ENCODE data around the gene RBM28. TPM values are rescaled to one million over a fixed set of nuclear protein-coding genes. Genes with fewer than 3 reads are reported as not detected.

The RBM28 gene
- total and polyA plus RNA-seq, 10 of the 15 experiments (the other 5 are each of a cell fraction or from before 2014, with no cell fraction given): 14.3 to 50.4 (median 32.8) TPM

DNA sequence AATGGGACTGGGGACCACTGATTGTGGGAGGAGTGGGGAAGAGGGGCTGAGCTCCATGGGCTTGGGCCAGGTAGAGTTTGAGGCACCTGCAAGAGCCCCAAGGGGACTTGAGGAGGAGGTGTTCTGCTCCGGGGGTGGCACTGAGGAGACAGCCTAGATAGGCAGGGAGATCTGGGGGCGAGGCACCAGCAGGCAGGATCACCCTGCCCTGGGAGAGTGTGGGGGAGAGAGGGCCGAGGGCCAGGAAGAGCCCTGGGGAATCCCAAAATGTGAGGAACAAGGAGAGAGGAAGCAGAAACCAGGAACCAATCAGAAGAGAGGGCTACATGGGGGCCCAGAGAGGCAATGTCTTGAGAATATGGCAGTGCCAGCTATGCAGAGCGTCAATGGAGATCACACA is 68.0 kb downstream of the RBM28 start:
- FAIRE-seq: no peak
- intact Hi-C loops (cut with micrococcal nuclease; ENCODE audit: unreplicated experiment): no loop called here
- no peak overlapping the region for H3K4me3 ChIP-seq
- no peak for DNase-seq (ENCODE audit: low read depth, low spot score)
- RAD21 ChIA-PET (ENCODE audit: unreplicated experiment): no interaction called here
- H3K36me3 ChIP-seq (ENCODE audit: control insufficient read depth in 2 of 2, insufficient read depth in 2 of 2, low read length in 1 of 2): no peaks in the 10 kb centered on the region
- CTCF ChIA-PET: interaction anchor here (1.4 kb wide), 1 partner anchor 67 kb away, joined by 3 read pairs; no protein-coding TSS in a partner anchor
- no peak overlapping the region for H2AFZ ChIP-seq (ENCODE audit: control insufficient read depth, low read depth, low read length)
- H3K9ac ChIP-seq (ENCODE audit: control insufficient read depth, insufficient read depth, low read length): no peak overlapping the region
- no peaks in the 10 kb centered on the region; a peak in 2 of 4 replicates for H3K27me3 ChIP-seq (replicated peaks in 1 of 2; ENCODE audit: control insufficient read depth in 2 of 2, insufficient read depth in 2 of 2, low read length in 1 of 2)
- H4K20me1 ChIP-seq (ENCODE audit: control insufficient read depth, insufficient read depth): no peaks in the 10 kb centered on the region
- peaks cover 2% of the 10 kb centered on the region; the same call in 1 of the 3 replicates for H3K9me3 ChIP-seq (replicated peaks; ENCODE audit: control insufficient read depth, insufficient read depth, low read length)
- no peak for ATAC-seq
- WGBS (ENCODE audit: insufficient coverage, insufficient replicate concordance, low lambda C conversion rate, missing lambda C conversion rate): 17% methylated on average over 4 of the region's 4 CpGs
- no peaks in the 10 kb centered on the region for H3K79me2 ChIP-seq (ENCODE audit: control insufficient read depth, insufficient read depth, low read length)
- in situ Hi-C loops (cut with MboI): no loop called here
- TF ChIP-seq, protein P1, sequence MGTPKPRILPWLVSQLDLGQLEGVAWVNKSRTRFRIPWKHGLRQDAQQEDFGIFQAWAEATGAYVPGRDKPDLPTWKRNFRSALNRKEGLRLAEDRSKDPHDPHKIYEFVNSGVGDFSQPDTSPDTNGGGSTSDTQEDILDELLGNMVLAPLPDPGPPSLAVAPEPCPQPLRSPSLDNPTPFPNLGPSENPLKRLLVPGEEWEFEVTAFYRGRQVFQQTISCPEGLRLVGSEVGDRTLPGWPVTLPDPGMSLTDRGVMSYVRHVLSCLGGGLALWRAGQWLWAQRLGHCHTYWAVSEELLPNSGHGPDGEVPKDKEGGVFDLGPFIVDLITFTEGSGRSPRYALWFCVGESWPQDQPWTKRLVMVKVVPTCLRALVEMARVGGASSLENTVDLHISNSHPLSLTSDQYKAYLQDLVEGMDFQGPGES (IDR thresholded peaks at IDR 0.05): no peak
- TF ChIP-seq, protein P2, sequence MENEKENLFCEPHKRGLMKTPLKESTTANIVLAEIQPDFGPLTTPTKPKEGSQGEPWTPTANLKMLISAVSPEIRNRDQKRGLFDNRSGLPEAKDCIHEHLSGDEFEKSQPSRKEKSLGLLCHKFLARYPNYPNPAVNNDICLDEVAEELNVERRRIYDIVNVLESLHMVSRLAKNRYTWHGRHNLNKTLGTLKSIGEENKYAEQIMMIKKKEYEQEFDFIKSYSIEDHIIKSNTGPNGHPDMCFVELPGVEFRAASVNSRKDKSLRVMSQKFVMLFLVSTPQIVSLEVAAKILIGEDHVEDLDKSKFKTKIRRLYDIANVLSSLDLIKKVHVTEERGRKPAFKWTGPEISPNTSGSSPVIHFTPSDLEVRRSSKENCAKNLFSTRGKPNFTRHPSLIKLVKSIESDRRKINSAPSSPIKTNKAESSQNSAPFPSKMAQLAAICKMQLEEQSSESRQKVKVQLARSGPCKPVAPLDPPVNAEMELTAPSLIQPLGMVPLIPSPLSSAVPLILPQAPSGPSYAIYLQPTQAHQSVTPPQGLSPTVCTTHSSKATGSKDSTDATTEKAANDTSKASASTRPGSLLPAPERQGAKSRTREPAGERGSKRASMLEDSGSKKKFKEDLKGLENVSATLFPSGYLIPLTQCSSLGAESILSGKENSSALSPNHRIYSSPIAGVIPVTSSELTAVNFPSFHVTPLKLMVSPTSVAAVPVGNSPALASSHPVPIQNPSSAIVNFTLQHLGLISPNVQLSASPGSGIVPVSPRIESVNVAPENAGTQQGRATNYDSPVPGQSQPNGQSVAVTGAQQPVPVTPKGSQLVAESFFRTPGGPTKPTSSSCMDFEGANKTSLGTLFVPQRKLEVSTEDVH (IDR thresholded peaks at IDR 0.05; ENCODE audit: low read depth, partially characterized antibody): no peak
- no peak for TF ChIP-seq SIN3A (IDR thresholded peaks at IDR 0.05; ENCODE audit: low read depth, low read length)
- TF ChIP-seq POU2F2 (IDR thresholded peaks at IDR 0.05; ENCODE audit: borderline replicate concordance, low read depth, low read length): no peak
- POLR2A ChIA-PET: no interaction called here
- H3K27ac ChIP-seq (ENCODE audit: control insufficient read depth, insufficient read depth): no peak overlapping the region
- SMC1A ChIA-PET (ENCODE audit: uncharacterized antibody, unreplicated experiment): no interaction called here
- BruUV-seq (replicated peaks): no TSS peak
- H3K4me1 ChIP-seq (ENCODE audit: control insufficient read depth, insufficient read depth, low read length): no peaks in the 10 kb centered on the region
- no peak overlapping the region for H3K4me2 ChIP-seq (ENCODE audit: control insufficient read depth, insufficient read depth)
